Peyer's patch (tissue), 4 donors: ENCODE results near the gene CEBPG.

Source experiments
- CTCF ChIP-seq, 6 experiments: fragments of 450-650 bp in 4 of 6; fragments of 200-600 bp in 2 of 6; sonication (generic) in 1 of 6; IDR thresholded peaks; one replicate each; pipeline ENCODE4 v1.5.1; 2017 to 2019; ENCODE audit warnings: antibody characterized with exemption in 6 of 6, mild to moderate bottlenecking in 3 of 6, moderate library complexity in 1 of 6
- POLR2A ChIP-seq, 2 donors: fragments of 450-650 bp; IDR thresholded peaks; one replicate each; pipeline ENCODE4 v1.5.1; 2017; ENCODE audit warnings: antibody characterized with exemption in 2 of 2, mild to moderate bottlenecking in 2 of 2, moderate library complexity in 2 of 2

GRCh38 chr19:33397536-33398360 lies 24.2 kb downstream of the CEBPG start:
- TF ChIP-seq POLR2A (IDR thresholded peaks at IDR 0.05) (no peak), CTCF (IDR thresholded peaks at IDR 0.05) (no peak)
